Amniotic epithelial cell (primary cell): ENCODE data around the gene RNLS.
A peak's percentile ranks its signal among the peaks of the same experiment; 100 is the strongest.
"Not testable (repeated sequence)": the region's sequence is repeated elsewhere in the genome, so short reads cannot be mapped to it uniquely, and the experiment has no call there.

Experiments
- DNase-seq: peaks from one replicate; pipeline ENCODE4 v3.0.0-alpha.2; 2010; ENCODE audit warnings: low read depth

Gene RNLS

GRCh38 chr10:88293073-88293472, 290.0 kb downstream of the RNLS start:
- DNase-seq = no peak

GRCh38 chr10:88292185-88292514, 291.0 kb downstream of the RNLS start:
- DNase-seq = no peak

DNA sequence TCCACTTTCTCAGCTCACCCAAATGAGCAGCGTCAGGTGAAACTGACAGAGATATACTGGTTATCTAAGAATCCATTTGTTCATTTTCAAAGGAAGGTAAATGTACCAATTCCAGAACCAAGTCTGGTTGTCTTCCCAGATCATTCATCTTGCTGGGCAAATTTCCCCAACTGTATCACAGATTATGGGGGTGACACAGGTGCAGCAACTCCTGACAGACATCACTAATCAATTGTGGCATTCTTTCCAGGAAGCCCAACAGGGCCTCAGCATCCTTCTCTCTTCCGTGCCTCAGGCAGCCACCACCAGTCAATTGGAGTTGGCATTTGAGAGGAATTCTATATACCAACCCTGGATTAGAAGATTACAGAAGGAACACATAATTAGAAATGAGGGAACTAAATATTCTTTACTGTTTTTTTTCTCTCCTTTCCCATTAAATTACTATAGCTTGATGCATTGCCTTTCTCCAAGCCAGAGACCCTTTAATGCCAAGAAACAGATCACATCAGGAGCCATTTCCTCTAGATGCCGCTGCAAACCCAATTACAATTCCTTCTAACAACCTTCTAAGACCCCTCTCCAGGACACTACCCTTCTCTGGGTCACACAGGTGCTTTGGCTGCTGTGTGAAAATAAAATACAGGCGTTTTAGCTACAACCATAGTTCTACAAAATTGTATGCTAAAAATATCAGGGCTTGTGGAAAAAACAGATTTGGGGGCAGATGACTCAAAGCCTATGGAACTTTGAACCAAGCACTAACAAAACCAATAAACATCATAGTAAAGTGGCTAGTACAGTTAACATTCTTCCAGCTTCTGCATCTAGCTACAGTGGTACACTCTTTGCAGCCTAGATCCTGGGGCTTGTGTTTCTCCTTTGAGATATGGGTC, 291.6 kb downstream of the RNLS start:
- no peak for DNase-seq

DNA sequence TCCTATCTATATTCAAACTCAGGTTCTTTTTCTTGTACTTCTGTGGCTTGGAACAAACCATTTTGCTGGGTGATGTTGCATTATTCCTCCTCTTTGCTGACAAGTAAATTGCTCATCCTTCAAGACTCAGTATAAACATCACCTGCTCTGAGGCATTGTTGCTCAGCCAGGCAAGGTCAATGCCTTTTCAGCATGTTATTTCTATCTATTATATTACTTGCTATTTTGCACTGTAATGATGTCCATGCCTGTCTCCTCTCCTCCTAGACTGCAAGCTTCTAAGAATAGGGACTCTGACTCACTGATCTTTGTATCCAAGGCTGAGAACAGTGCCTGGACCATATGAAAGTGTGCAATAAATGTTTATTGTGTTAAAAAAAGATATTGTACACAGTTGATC, 293.8 kb downstream of the RNLS start:
- DNase-seq = no peak

DNA sequence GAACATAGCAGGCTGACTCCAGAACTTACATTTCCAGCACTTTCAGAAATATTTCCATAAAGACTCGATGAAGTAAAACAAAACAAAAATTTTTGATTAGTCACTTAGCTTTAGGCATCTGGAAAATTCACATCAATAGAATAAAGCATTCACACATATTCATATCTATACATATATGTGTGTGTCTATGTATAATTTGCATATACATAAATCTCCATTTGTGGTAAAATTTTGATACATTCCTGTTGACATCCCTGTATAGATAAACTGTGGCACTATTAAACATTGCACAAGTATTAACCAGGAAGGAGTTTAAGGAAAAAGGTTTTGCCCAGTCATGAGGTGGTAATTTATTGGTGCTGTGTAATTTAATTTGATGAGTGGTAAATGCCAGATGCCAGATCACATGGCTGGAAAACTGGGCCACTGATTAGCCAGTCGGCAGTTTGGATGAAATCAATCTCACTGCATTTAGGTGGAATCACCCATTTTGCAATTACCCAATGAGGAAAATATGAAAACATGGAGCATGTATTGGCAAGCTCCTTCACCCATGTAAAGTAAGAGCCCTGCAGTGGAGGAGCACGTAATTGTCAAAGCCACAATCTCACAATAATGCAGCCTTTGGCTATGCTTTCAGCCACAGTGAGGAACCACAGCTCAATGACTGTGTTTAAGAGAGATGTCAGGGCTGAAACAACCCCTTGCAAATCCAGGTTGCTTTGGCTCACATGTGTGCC, 294.6 kb downstream of the RNLS start:
- no peak for DNase-seq

DNA sequence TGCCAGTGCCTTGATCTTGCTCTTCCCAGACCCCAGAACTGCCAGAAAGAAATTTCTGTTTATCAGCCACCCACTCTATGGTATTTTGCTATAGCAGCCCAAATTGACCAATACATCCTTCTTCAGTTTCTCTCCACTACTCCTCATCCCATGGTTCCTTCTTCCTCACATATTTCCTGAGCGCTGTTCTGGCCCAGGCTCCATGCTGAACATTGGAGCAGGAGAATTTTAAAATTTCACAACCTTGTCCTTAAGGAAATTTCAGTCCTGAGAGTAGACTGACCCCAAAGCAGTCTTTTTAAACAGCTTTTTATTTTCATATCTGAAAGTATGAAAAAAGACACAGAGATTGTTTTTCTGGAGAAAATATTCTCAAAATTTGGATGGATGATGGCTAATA, 297.1 kb downstream of the RNLS start:
- DNase-seq = no peak

DNA sequence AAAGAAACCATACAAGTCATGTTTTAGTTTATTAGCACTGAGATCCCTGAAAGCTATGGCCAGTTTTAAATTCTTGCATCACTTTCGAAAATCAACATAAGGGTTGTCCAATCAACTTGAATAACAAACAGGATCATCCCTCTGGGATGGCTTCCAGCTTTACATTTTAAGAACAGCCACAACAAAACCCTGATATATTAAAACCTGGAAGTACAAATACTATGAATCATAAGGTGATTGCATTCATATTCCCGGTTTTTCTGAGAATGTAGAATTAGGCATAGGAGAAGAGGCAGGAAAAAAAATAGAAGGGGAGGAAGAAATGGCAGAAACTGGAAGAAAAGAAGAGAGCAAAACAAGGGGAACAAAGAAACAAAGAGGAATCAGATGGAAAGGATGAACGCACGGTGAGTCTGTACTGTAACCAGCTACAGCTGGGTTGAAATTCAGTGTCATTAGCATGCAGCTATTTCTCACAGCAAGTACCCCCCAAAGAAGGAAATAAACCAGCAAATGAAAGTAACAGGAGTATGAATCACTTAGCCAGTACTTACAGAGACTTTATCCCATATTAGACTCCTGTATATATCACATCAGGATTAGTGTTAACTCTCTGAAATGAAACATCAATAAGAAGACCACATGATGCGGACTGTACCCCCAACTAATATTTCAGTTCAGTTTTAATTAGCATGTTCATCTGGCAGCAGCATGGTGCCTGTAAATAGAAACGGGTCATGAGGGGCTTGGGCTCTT, 301.3 kb downstream of the RNLS start:
- peak; percentile 77 for DNase-seq

GRCh38 chr10:88280518-88280917, 302.6 kb downstream of the RNLS start:
- no peak for DNase-seq

DNA sequence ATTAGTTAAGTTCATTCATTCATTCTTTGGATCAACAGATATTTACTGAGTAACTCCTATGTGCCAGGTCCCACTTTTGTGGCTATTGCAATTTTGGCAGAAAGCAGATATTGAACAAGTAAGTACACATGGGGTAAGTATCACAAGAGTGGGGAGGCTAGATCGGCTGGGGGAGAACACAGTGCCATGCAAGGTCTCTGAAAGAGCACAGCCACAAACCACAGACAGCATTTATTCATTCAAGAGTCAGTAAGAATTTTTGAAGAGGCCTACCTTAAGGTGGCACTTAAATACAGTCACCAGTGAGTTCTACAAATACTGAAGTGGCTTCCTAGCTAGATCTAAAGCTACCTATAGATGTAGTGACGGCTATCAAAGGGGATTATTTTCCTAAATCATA, 304.2 kb downstream of the RNLS start:
- no peak for DNase-seq

DNA sequence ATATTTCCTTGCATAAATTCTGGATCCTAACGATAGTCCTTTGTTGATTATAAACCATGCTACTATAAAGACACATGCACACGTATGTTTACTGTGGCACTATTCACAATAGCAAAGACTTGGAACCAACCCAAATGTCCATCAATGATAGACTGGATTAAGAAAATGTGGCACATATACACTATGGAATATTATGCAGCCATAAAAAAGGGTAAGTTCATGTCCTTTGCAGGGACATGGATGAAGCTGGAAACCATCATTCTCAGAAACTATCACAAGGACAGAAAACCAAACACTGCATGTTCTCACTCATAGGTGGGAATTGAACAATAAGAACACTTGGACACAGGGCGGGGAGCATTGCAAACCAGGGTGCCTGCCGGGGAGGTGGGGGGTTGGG, 306.2 kb downstream of the RNLS start:
- DNase-seq = not testable (repeated sequence)

DNA sequence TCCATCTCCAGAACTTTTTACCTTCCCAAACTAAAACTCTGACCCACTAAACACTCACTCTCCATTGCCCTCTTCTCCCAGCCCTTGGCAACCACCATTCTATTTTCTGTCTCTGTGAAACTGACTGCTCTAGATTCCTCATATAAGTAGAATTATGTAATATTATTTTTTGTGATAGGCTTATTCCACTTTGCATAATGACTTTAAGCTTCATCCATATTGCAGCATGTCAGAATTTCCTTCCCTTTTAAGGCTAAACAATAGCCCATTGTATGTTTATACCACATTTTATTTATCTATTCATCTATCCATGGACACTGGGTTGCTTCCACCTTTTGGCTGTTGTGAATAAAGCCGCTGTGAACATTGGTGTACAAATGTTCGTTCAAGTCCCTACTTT, 308.8 kb downstream of the RNLS start:
- DNase-seq = no peak

GRCh38 chr10:88273567-88273966, 309.6 kb downstream of the RNLS start:
- DNase-seq = no peak

DNA sequence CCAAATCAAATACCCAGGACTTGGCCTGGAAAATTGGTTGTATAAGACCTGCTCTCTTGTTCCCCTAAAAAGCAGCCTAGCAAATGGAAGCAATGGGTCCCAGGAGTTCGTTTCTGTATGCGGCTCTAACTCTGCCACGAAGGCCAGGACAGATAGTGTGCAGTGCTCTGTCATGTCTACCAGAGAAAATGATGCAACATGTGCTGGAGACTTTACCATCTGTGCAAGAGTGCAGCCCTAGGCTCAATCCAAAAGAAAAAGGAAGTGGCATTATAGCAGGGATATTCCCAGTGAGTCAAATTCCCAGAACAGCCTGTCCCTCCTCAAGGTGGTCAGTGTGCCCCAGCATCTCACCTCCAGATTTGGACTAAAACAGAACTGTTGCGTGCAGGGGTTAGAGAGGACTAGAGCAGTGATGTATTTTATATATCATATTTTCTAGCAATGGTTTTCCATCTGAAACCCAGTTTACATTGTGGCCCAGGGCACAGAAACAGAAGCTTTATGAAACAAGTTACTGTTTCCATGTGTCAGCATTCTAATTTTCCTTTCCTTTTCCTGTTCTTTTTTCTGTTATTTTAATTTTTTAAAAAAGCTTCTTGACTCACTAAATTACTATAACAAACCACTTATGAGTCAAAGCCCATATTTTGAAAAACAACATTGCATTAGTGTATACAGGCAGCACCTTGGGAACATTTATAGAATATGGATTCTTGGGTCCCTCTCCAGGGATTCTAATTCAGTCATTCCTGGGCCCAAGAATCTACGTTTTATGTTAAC, 311.2 kb downstream of the RNLS start:
- peak; percentile 51 for DNase-seq

DNA sequence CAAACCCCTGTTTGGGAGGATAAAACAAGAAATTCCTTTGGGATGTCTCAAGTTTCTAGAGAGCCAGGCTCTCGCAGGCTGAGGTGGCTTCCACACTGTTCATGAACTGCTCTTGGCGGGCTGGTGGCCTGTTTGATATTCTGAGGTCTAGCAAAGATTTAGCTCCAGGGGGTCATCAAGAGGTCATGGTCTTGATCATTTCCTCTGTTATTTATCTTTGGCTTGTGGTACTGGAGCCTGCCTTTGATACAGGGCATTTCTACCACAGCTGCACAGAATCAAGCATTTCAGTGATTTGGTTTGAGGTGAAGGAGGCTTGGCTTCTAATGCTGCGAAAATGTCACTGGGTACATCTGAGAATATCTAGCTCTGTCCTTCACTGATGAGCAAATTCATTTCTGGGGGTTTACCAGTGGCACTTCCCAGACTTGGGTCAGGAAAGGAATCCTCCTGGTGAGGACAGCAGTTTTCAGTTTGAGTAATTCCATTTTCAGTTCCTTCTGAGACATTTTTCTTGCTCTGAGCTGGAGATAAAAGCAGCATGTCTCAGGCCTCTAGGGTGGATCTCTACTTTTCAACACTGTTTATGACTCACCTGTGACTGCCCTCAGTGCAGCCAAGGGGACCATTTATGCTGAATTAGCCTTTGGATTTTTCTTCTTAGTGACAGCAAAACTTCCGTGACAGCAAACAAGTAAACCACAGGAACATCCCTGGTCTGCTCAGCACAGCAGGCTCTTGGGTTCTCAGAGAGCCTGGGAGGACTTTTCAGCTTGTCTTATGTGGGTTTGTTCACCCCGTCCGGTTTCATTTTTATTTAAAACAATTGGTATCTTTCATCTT, 312.0 kb downstream of the RNLS start:
- DNase-seq = peak; percentile 64

- no peak for DNase-seq
Observed at GRCh38 chr10:88270061-88270808, 312.9 kb downstream of the RNLS start.

GRCh38 chr10:88262591-88263234, 320.4 kb downstream of the RNLS start:
- DNase-seq = no peak

DNA sequence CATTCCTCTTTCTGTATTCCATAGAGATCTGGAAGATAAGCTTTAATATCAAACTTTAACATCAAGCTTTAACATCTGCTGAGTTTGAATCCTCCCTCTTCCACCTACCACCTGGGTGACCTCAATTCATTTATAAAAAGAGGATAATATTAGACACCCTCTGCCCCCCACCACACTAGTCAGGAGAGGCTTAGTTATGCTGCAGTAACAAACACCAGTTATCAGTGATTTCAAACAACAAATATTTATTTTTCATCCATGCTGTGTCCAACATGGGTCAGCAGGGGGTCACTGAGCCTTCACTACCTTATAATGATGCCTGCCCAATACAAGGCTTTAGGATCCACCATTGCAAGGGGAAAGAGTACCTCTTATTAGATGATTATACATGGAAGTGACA, 322.0 kb downstream of the RNLS start:
- DNase-seq = no peak

DNA sequence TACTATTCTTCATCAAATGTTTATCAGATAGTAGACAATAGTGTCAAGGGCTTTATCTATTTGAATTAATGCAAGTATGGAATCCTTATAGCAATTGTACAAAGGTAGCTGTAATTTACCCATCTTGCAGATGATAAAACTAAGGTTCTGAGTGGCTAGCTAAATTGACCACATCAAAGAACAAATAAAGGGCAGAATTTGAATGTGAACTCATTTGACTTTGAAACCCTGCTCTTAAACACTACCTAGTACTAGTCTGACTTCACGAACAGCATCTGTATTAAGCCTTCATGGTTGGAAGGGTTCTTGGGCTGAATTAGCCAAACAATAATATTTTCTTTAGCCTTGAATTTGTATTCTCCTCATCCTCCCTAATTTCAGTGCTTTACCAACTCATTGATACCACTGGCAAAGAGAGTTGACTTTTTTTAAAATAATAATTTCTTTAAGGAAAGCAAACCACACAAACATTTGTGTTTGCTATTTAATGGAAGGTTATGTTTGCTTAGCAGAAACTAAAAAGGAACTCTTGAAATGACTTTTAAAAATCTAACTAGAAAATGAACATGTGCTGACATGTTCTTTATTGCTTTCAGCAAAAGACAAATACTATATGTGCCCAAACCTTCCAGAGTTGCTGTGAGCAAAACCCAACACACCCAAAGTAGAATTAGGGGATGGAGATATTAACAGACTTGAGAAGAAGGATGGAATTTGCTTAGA, 322.6 kb downstream of the RNLS start:
- DNase-seq = no peak

DNA sequence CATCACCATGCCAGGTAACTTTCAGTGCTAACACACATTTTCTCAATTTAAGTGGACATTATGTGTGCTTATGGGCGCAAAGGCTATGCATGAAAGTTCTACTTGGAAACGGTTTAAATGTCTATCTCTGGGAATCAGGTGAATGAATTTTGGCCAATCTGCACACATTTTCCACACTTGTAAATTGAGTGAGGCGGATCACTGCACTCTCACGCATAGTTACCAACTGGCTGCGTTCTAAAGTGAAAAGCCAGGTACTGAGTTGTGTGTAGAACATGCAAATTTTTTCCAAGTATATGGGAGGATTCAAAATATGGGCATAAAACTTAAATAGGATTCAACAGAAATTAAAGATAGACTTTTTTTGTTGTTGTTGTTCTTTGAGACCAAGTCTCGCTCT, 323.7 kb downstream of the RNLS start:
- no peak for DNase-seq
